HepG2 (cell line): ENCODE measurements around the gene SHTN1. TPM values are rescaled to one million over a fixed set of nuclear protein-coding genes. Genes with fewer than 3 reads are reported as not detected.

ENCODE experiments used
- CBX2 ChIP-seq, 2 experiments: fragments of 200-600 bp in 1 of 2; sonication (generic); formaldehyde crosslinking in 1 of 2; IDR thresholded peaks; 2 replicates each; pipeline versions ENCODE4 v1.7.0 to v1.8.1; 2018 to 2022; ENCODE audit warnings: low read depth in 2 of 2, low read length in 1 of 2, mild to moderate bottlenecking in 1 of 2, missing genetic modification reagents in 1 of 2
- CHD2 ChIP-seq: IDR thresholded peaks from 2 replicates; pipeline ENCODE4 v1.6.1; 2011; ENCODE audit warnings: low read depth, low read length, improper control_type of control experiment
- CSRNP1 ChIP-seq: sonication (generic); formaldehyde crosslinking; IDR thresholded peaks from 2 replicates; pipeline ENCODE4 v1.8.1; 2023; ENCODE audit warnings: mild to moderate bottlenecking, missing genetic modification reagents
- EP300 ChIP-seq, 3 experiments: sonication (generic) in 1 of 3; formaldehyde crosslinking in 1 of 3; IDR thresholded peaks; 2 replicates each; pipeline versions ENCODE4 v1.5.1 to v1.6.1; 2011 to 2020; ENCODE audit warnings: low read depth in 2 of 3, low read length in 2 of 3, borderline replicate concordance in 1 of 3, improper control_type of control experiment in 1 of 3, mild to moderate bottlenecking in 1 of 3, missing genetic modification reagents in 1 of 3, moderate library complexity in 1 of 3
- FOXA3 ChIP-seq: IDR thresholded peaks from 2 replicates; pipeline ENCODE4 v1.6.1; 2016; ENCODE audit warnings: missing genetic modification reagents, missing compliant biosample characterization
- JARID2 ChIP-seq: sonication (generic); formaldehyde crosslinking; IDR thresholded peaks from 2 replicates; pipeline ENCODE4 v1.8.1; 2023; ENCODE audit warnings: missing genetic modification reagents, inconsistent platforms; ENCODE audit not compliant: insufficient replicate concordance
- NKX3-1 ChIP-seq: sonication (generic); formaldehyde crosslinking; IDR thresholded peaks from 2 replicates; pipeline ENCODE4 v1.5.0; 2020; ENCODE audit warnings: missing genetic modification reagents
- NR2F6 ChIP-seq, 2 experiments: IDR thresholded peaks; 2 replicates each; pipeline ENCODE4 v1.6.1; 2016; ENCODE audit warnings: antibody characterized with exemption in 1 of 2, mild to moderate bottlenecking in 1 of 2
- ZBTB20 ChIP-seq: sonication (generic); formaldehyde crosslinking; IDR thresholded peaks from 2 replicates; pipeline ENCODE4 v1.8.1; 2023; ENCODE audit warnings: missing genetic modification reagents, low read depth, mild to moderate bottlenecking, borderline replicate concordance
- ZNF20 ChIP-seq: sonication (generic); formaldehyde crosslinking; IDR thresholded peaks from 2 replicates; pipeline ENCODE4 v1.4.0; 2020; ENCODE audit warnings: mild to moderate bottlenecking, moderate library complexity, missing genetic modification reagents
- ZNF788 ChIP-seq: sonication (generic); formaldehyde crosslinking; IDR thresholded peaks from 2 replicates; pipeline ENCODE4 v1.5.0; 2020; ENCODE audit warnings: mild to moderate bottlenecking, missing genetic modification reagents, borderline replicate concordance
- polyA plus RNA-seq, 8 experiments: library from polyadenylated mRNA; depleted of rRNA in 3 of 8; stranded (reverse) in 7 of 8; unstranded in 1 of 8; fragments of >200 nt; fragmentation: Illumina TruSeq in 4 of 8; extraction: Trizol in 4 of 8; gene quantifications; 2 replicates each; pipeline versions ENCODE4 v1.2.1 to v1.2.3, GENCODE V29; 2011 to 2016; ENCODE audit warnings: low read depth in 4 of 8, missing spikeins in 1 of 8, mixed read lengths in 1 of 8; ENCODE audit not compliant: insufficient read depth in 1 of 8
- total RNA-seq, 5 experiments: library from RNA; depleted of rRNA; stranded (reverse); fragments of >200 nt; fragmentation: Illumina TruSeq; extraction: Trizol; gene quantifications; 2 replicates each; pipeline ENCODE4 v1.2.3, GENCODE V29; 2016; ENCODE audit warnings: low read depth in 1 of 5
- TF ChIP-seq, protein P1 (sequence below): sonication (generic); formaldehyde crosslinking; IDR thresholded peaks from 2 replicates; pipeline ENCODE4 v1.5.0; 2020; ENCODE audit warnings: mild to moderate bottlenecking, missing genetic modification reagents, borderline replicate concordance
- TF ChIP-seq, protein P2 (sequence below): sonication (generic); formaldehyde crosslinking; IDR thresholded peaks from 2 replicates; pipeline ENCODE4 v1.4.0; 2020; ENCODE audit warnings: missing genetic modification reagents, low read depth, mild to moderate bottlenecking, borderline replicate concordance
- TF ChIP-seq, protein P3 (sequence below): sonication (generic); formaldehyde crosslinking; IDR thresholded peaks from 2 replicates; pipeline ENCODE4 v1.4.0; 2020; ENCODE audit warnings: missing genetic modification reagents

The SHTN1 gene
- total and polyA plus RNA-seq, 2 of the 13 experiments (the other 11 are each of a cell fraction or from before 2014, with no cell fraction given): 11.3 to 15.6 TPM

DNA sequence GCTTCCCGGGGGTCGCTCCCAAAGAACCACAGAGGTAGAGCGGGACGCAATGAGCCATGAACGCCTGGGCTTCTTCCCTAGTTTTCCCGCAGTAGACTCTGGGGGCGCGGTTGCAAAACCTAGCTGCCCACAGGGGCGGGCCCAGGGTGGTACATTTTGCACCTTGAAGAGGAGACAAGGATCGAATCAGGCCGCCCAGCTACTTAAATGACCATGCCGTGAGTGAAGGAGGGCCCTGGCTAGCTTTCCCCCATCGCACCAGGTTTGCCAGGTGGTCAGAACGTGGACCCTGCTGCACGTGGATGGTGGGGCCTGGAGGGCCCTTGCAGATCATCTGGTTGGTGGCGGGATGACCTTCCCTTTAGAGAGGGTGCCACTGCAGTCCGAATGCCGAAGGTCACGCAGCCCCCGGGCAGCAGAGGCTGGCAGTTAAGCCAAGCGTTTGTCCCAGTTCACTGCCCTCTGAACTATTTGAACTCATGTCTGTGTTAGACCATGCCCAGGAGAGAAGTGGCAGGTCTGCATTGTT, 604 bp upstream of the SHTN1 start (continued):
- TF ChIP-seq, protein P1, sequence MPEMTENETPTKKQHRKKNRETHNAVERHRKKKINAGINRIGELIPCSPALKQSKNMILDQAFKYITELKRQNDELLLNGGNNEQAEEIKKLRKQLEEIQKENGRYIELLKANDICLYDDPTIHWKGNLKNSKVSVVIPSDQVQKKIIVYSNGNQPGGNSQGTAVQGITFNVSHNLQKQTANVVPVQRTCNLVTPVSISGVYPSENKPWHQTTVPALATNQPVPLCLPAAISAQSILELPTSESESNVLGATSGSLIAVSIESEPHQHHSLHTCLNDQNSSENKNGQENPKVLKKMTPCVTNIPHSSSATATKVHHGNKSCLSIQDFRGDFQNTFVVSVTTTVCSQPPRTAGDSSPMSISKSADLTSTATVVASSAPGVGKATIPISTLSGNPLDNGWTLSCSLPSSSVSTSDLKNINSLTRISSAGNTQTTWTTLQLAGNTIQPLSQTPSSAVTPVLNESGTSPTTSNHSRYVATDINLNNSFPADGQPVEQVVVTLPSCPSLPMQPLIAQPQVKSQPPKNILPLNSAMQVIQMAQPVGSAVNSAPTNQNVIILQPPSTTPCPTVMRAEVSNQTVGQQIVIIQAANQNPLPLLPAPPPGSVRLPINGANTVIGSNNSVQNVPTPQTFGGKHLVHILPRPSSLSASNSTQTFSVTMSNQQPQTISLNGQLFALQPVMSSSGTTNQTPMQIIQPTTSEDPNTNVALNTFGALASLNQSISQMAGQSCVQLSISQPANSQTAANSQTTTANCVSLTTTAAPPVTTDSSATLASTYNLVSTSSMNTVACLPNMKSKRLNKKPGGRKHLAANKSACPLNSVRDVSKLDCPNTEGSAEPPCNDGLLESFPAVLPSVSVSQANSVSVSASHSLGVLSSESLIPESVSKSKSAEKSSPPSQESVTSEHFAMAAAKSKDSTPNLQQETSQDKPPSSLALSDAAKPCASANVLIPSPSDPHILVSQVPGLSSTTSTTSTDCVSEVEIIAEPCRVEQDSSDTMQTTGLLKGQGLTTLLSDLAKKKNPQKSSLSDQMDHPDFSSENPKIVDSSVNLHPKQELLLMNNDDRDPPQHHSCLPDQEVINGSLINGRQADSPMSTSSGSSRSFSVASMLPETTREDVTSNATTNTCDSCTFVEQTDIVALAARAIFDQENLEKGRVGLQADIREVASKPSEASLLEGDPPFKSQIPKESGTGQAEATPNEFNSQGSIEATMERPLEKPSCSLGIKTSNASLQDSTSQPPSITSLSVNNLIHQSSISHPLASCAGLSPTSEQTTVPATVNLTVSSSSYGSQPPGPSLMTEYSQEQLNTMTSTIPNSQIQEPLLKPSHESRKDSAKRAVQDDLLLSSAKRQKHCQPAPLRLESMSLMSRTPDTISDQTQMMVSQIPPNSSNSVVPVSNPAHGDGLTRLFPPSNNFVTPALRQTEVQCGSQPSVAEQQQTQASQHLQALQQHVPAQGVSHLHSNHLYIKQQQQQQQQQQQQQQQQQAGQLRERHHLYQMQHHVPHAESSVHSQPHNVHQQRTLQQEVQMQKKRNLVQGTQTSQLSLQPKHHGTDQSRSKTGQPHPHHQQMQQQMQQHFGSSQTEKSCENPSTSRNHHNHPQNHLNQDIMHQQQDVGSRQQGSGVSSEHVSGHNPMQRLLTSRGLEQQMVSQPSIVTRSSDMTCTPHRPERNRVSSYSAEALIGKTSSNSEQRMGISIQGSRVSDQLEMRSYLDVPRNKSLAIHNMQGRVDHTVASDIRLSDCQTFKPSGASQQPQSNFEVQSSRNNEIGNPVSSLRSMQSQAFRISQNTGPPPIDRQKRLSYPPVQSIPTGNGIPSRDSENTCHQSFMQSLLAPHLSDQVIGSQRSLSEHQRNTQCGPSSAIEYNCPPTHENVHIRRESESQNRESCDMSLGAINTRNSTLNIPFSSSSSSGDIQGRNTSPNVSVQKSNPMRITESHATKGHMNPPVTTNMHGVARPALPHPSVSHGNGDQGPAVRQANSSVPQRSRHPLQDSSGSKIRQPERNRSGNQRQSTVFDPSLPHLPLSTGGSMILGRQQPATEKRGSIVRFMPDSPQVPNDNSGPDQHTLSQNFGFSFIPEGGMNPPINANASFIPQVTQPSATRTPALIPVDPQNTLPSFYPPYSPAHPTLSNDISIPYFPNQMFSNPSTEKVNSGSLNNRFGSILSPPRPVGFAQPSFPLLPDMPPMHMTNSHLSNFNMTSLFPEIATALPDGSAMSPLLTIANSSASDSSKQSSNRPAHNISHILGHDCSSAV (CRISPR knock-in tag): no peak
- TF ChIP-seq CSRNP1: peak; percentile 40; the same call in 1 of the 2 replicates
- 0 out of 2 replicates have a peak, but pooled peaks have one; percentile 29 for TF ChIP-seq ZNF788 (CRISPR knock-in tag)
- TF ChIP-seq, protein P2, sequence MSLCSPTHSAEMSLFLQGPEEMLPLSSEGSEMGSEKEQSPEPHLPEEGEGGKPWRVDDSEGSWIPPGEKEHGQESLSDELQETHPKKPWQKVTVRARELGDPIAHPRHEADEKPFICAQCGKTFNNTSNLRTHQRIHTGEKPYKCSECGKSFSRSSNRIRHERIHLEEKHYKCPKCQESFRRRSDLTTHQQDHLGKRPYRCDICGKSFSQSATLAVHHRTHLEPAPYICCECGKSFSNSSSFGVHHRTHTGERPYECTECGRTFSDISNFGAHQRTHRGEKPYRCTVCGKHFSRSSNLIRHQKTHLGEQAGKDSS (CRISPR knock-in tag): peak; percentile 13; the same call in 1 of the 2 replicates
- TF ChIP-seq CBX2 (IDR thresholded peaks at IDR 0.05; ENCODE audit: low read depth, low read length): no peak
- no peak for TF ChIP-seq CBX2 (CRISPR knock-in tag; IDR thresholded peaks at IDR 0.05; ENCODE audit: low read depth)
- TF ChIP-seq ZBTB20 (CRISPR knock-in tag): no peak
- TF ChIP-seq, protein P3, sequence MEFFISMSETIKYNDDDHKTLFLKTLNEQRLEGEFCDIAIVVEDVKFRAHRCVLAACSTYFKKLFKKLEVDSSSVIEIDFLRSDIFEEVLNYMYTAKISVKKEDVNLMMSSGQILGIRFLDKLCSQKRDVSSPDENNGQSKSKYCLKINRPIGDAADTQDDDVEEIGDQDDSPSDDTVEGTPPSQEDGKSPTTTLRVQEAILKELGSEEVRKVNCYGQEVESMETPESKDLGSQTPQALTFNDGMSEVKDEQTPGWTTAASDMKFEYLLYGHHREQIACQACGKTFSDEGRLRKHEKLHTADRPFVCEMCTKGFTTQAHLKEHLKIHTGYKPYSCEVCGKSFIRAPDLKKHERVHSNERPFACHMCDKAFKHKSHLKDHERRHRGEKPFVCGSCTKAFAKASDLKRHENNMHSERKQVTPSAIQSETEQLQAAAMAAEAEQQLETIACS (CRISPR knock-in tag): no peak
- no peak for TF ChIP-seq CHD2
- TF ChIP-seq NKX3-1 (CRISPR knock-in tag): no peak
- TF ChIP-seq EP300 (IDR thresholded peaks at IDR 0.05; ENCODE audit: low read depth in 2 of 2, low read length in 2 of 2): no peak
- no peak for TF ChIP-seq EP300 (CRISPR knock-in tag; IDR thresholded peaks at IDR 0.05; ENCODE audit: borderline replicate concordance)
- 0 out of 2 replicates have a peak, but pooled peaks have one; percentile 8 for TF ChIP-seq FOXA3
- TF ChIP-seq ZNF20: no peak
- peak; percentile 26; the same call in 1 of the 2 replicates for TF ChIP-seq NR2F6 (IDR thresholded peaks at IDR 0.05)
- no peak for TF ChIP-seq NR2F6 (CRISPR knock-in tag; IDR thresholded peaks at IDR 0.05)
- TF ChIP-seq JARID2 (CRISPR knock-in tag): no peak
